NB4 (cell line): ENCODE results near the gene CLPTM1.

Source experiments
- CTCF ChIP-seq: IDR thresholded peaks from one replicate; pipeline ENCODE4 v1.5.1; 2012; ENCODE audit warnings: low read depth, low read length
- POLR2A ChIP-seq: IDR thresholded peaks from 2 replicates; pipeline ENCODE4 v1.6.1; 2011; ENCODE audit warnings: mild to moderate bottlenecking; ENCODE audit not compliant: insufficient read length; ENCODE audit errors: extremely low read depth

GRCh38 chr19:45038931-45039893 lies 84.0 kb downstream of the CLPTM1 start, which contains the start of gene CLASRP:
- no peak for TF ChIP-seq CTCF
- peak; percentile 80 for TF ChIP-seq POLR2A
